Measurements from ENCODE around the gene GIMAP4. TPM values are rescaled to one million over a fixed set of nuclear protein-coding genes. Genes with fewer than 3 reads are reported as not detected.

The GIMAP4 gene
- total and polyA plus RNA-seq, 9 of the 15 experiments (the other 6 are each of a cell fraction or from before 2014, with no cell fraction given): 0.42 TPM; not detected in 8

- no peak for TF ChIP-seq ZBTB34 (CRISPR knock-in tag; IDR thresholded peaks at IDR 0.05)
- no peak for TF ChIP-seq PML (IDR thresholded peaks at IDR 0.05; ENCODE audit: low read length)
- no peak for TF ChIP-seq ZNF639 (CRISPR knock-in tag; conservative IDR thresholded peaks at IDR 0.05 in 1 of 2, IDR thresholded peaks at IDR 0.05 in 1 of 2)
- TF ChIP-seq MTA3 (IDR thresholded peaks at IDR 0.05; ENCODE audit: borderline replicate concordance): no peak
- TF ChIP-seq MTA1 (IDR thresholded peaks at IDR 0.05; ENCODE audit: borderline replicate concordance): no peak
Measured at GRCh38 chr7:150531704-150532103, 35.5 kb upstream of the GIMAP4 start (continued).

GRCh38 chr7:150538259-150538658, 28.9 kb upstream of the GIMAP4 start:
- H3K9ac ChIP-seq (ENCODE audit: insufficient read depth in 1 of 2, low read depth in 2 of 2, low read length in 2 of 2): no peak overlapping the region
- no peaks in the 10 kb centered on the region for H3K36me3 ChIP-seq (ENCODE audit: control insufficient read depth, insufficient read depth, low read length)
- H3K4me3 ChIP-seq: no peak overlapping the region
- H3K4me1 ChIP-seq (replicated peaks in 1 of 2; ENCODE audit: control insufficient read depth in 2 of 2, insufficient read depth in 2 of 2, low read length in 2 of 2): no peaks in the 10 kb centered on the region
- H3K9me1 ChIP-seq (ENCODE audit: control insufficient read depth, insufficient read depth, low read length): no peaks in the 10 kb centered on the region
- intact Hi-C loops (cut with micrococcal nuclease): no loop called here
- in situ Hi-C loops (cut with MboI): no loop called here
- 0% methylated on average over 2 of the region's 2 CpGs for WGBS (ENCODE audit: insufficient coverage, low coverage, missing lambda C conversion rate)
- H3K9me3 ChIP-seq (replicated peaks; ENCODE audit: control insufficient read depth, insufficient read depth, low read depth, low read length): no peaks in the 10 kb centered on the region
- no peak for TF ChIP-seq ATF1 (CRISPR knock-in tag; IDR thresholded peaks at IDR 0.05)
- no peak for TF ChIP-seq ATF1 (tag; IDR thresholded peaks at IDR 0.05)
- no peak for TF ChIP-seq RFX1 (IDR thresholded peaks at IDR 0.05)
- no peak for TF ChIP-seq MAFG (tag; conservative IDR thresholded peaks at IDR 0.05)
- TF ChIP-seq FOS (IDR thresholded peaks at IDR 0.05; ENCODE audit: extremely low read depth, insufficient read length): no peak
- no peak for TF ChIP-seq AFF4 (CRISPR knock-in tag; IDR thresholded peaks at IDR 0.05)
- no peak for TF ChIP-seq HMG20A (CRISPR knock-in tag; conservative IDR thresholded peaks at IDR 0.05)
- TF ChIP-seq ZNF239 (CRISPR knock-in tag; IDR thresholded peaks at IDR 0.05): no peak
- no peak for TF ChIP-seq DLX4 (CRISPR knock-in tag; IDR thresholded peaks at IDR 0.05)
- TF ChIP-seq SRF (CRISPR knock-in tag; IDR thresholded peaks at IDR 0.05): no peak
- TF ChIP-seq ZNF699 (CRISPR knock-in tag; IDR thresholded peaks at IDR 0.05; ENCODE audit: insufficient replicate concordance): no peak
- DNase-seq (ENCODE audit: extremely low read depth in 1 of 4, low spot score in 3 of 4): no peak
- no peak overlapping the region for H3K4me2 ChIP-seq (ENCODE audit: insufficient read depth, low read length)
- H3K27me3 ChIP-seq (ENCODE audit: control insufficient read depth in 2 of 2, insufficient read depth in 2 of 2, low read length in 2 of 2): 0 out of 5 replicates have a peak, but pooled peaks cover 0 to 5% of the 10 kb centered on the region in 2 experiments
- ATAC-seq: no peak
- no peaks in the 10 kb centered on the region for H3K79me2 ChIP-seq (ENCODE audit: control insufficient read depth, insufficient read depth, low read length)
- ChIA-PET CTCF (ENCODE audit: low intra/inter-chr PET ratio) (no interaction called here), POLR2A (no interaction called here)
- FAIRE-seq: no peak
- no peak overlapping the region for H2AFZ ChIP-seq (ENCODE audit: low read depth, low read length)
- no peak overlapping the region for H3K27ac ChIP-seq (ENCODE audit: extremely low read depth, low read depth, low read length)
- BruUV-seq (replicated peaks): no TSS peak
- no peaks in the 10 kb centered on the region for H4K20me1 ChIP-seq (replicated peaks; ENCODE audit: control insufficient read depth, insufficient read depth, low read length)

Measured in K562 (cell line).